GM19397 (cell line): Measurements from ENCODE around the gene VAV2.

ENCODE experiments used
- ATAC-seq: cut with Tn5 transposase; IDR thresholded peaks from one replicate; pipeline ENCODE4 v1.9.1; 2021; ENCODE audit warnings: mild to moderate bottlenecking, moderate library complexity; ENCODE audit not compliant: unreplicated experiment

Gene VAV2

GRCh38 chr9:133982971-133983720 is 9.0 kb downstream of the VAV2 start:
- no peak for ATAC-seq

- ATAC-seq = no peak
These were observed 10.0 kb downstream of the VAV2 start for GRCh38 chr9:133981958-133982681.

GRCh38 chr9:133981589-133981957 is 10.6 kb downstream of the VAV2 start:
- ATAC-seq = no peak

GRCh38 chr9:133980864-133981588 is 11.1 kb downstream of the VAV2 start:
- ATAC-seq = no peak

GRCh38 chr9:133979921-133980863 is 11.9 kb downstream of the VAV2 start:
- ATAC-seq = no peak

- no peak for ATAC-seq
These were observed 12.7 kb downstream of the VAV2 start for GRCh38 chr9:133979273-133979920.

- ATAC-seq = no peak
These were observed 13.2 kb downstream of the VAV2 start for GRCh38 chr9:133978899-133979272.

GRCh38 chr9:133978226-133978898 is 13.8 kb downstream of the VAV2 start:
- ATAC-seq = no peak

GRCh38 chr9:133977421-133978201 is 14.5 kb downstream of the VAV2 start:
- ATAC-seq = no peak

GRCh38 chr9:133976887-133977286 is 15.2 kb downstream of the VAV2 start:
- ATAC-seq = no peak

GRCh38 chr9:133976191-133976861 is 15.8 kb downstream of the VAV2 start:
- no peak for ATAC-seq

- ATAC-seq = no peak
These were observed 16.6 kb downstream of the VAV2 start for GRCh38 chr9:133975511-133975910.

GRCh38 chr9:133974631-133975341 is 17.3 kb downstream of the VAV2 start:
- no peak for ATAC-seq

- no peak for ATAC-seq
These were observed 18.1 kb downstream of the VAV2 start for GRCh38 chr9:133973791-133974630.

GRCh38 chr9:133973111-133973790 is 18.9 kb downstream of the VAV2 start:
- no peak for ATAC-seq
